Measurements from ENCODE around the gene DEDD2. TPM values are rescaled to one million over a fixed set of nuclear protein-coding genes. Genes with fewer than 3 reads are reported as not detected.

The DEDD2 gene
- total RNA-seq, 1 donor from 2014 or later = 30.2 TPM

DNA sequence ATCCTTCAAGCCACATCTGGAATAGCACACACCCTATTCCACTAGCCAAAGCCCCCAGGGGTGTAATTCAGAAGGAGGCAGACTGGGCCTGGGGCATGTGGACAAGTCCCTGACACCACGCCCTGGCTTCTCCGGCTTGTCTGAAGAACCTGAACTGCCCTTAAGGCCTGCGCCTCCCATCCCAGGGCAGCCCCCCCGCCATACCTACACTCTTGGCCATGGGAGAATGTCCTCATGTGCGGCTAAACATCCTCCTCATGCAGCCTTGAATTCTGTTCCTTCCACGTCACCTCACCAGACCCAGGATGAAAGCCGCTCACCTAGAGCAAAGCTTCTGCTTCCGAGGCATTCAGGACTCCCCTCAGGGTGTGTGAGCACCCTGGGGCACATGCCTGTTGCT, 60.9 kb downstream of the DEDD2 start:
- Histone ChIP-seq H3K9me3 (no peaks in the 10 kb centered on the region), H3K27me3 (no peaks in the 10 kb centered on the region), H3K36me3 (no peaks in the 10 kb centered on the region), H3K4me3 (no peak overlapping the region), H3K4me1 (no peaks in the 10 kb centered on the region), H3K27ac (no peak overlapping the region)
- intact Hi-C loops (cut with DNase I) = no loop called here
- TF ChIP-seq, protein P1, sequence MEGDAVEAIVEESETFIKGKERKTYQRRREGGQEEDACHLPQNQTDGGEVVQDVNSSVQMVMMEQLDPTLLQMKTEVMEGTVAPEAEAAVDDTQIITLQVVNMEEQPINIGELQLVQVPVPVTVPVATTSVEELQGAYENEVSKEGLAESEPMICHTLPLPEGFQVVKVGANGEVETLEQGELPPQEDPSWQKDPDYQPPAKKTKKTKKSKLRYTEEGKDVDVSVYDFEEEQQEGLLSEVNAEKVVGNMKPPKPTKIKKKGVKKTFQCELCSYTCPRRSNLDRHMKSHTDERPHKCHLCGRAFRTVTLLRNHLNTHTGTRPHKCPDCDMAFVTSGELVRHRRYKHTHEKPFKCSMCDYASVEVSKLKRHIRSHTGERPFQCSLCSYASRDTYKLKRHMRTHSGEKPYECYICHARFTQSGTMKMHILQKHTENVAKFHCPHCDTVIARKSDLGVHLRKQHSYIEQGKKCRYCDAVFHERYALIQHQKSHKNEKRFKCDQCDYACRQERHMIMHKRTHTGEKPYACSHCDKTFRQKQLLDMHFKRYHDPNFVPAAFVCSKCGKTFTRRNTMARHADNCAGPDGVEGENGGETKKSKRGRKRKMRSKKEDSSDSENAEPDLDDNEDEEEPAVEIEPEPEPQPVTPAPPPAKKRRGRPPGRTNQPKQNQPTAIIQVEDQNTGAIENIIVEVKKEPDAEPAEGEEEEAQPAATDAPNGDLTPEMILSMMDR (IDR thresholded peaks at IDR 0.05) = no peak
- DNase-seq (ENCODE audit: low spot score in 2 of 2) = no peak

DNA sequence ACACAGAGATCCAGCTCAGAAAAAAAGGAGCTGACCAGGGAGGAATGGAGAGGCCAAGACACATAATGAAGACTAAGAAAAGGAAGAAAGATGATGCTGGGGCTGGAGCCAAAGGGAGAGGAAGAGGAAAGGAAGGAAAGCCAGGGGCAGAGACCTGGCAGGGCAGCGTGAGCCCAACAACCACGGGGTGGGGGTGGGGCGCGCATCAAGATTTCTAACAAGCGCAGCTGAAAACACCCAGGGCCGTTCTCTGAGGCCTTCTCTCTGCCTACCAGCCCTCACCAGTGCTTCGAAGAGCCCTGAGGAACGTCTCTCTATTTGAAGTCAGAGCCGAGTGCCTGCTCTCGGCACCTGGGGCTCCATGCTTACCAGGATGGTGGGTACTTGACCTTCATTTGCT, 61.7 kb downstream of the DEDD2 start:
- H3K4me1 ChIP-seq = no peaks in the 10 kb centered on the region
- DNase-seq (ENCODE audit: low spot score in 2 of 2) = no peak
- TF ChIP-seq, protein P1 (IDR thresholded peaks at IDR 0.05) = no peak
- no peaks in the 10 kb centered on the region for H3K36me3 ChIP-seq
- no peak overlapping the region for H3K4me3 ChIP-seq
- intact Hi-C loops (cut with DNase I) = no loop called here
- H3K27ac ChIP-seq = no peak overlapping the region
- H3K9me3 ChIP-seq = no peaks in the 10 kb centered on the region
- H3K27me3 ChIP-seq = no peaks in the 10 kb centered on the region

DNA sequence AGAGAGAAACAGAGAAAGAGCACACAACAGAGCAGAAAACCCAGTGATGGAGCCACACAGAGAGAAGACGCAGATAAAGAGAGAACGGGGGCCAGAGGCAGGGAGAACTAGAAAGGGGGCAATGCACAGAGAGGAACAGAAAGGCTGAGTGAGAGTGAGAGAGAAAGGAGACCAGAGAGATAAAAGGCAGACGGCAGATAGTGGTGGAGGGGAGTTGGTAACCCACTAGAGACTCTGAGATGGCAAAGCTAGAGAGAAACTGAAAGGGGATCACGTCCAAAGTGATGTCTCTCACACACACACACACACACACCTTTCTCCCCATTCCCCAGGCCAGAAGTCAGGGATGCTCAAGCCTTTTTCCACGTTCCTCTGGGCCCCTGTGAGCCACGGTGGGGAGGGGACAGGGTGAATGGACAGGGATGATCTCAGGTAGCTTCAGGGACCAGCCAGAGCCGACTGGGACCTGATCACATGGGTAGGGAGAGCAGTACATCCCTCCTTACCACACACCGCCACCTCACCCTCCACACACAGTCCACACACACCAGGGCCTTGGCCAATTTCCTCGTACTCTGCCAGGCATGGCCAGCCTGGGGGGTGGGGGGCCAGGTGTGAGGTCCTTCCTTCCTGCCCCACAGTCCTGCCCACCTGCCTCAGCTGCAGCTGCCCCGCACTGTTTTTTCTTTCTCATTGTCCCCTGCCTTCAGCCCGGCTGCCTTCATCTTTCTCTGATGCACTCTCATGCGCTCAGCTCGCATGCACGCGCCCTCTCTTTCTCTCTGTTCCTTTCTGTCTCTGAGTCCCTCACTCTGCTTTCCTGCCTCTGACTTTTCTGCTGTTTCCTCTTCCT, 62.8 kb downstream of the DEDD2 start:
- DNase-seq (ENCODE audit: low spot score in 2 of 2) = no peak
- H3K27ac ChIP-seq = no peak overlapping the region
- H3K4me1 ChIP-seq = no peaks in the 10 kb centered on the region
- no peaks in the 10 kb centered on the region for H3K27me3 ChIP-seq
- no peaks in the 10 kb centered on the region for H3K36me3 ChIP-seq
- no peak overlapping the region for H3K4me3 ChIP-seq
- H3K9me3 ChIP-seq = no peaks in the 10 kb centered on the region
- TF ChIP-seq, protein P1 (IDR thresholded peaks at IDR 0.05) = no peak
- intact Hi-C loops (cut with DNase I) = no loop called here

DNA sequence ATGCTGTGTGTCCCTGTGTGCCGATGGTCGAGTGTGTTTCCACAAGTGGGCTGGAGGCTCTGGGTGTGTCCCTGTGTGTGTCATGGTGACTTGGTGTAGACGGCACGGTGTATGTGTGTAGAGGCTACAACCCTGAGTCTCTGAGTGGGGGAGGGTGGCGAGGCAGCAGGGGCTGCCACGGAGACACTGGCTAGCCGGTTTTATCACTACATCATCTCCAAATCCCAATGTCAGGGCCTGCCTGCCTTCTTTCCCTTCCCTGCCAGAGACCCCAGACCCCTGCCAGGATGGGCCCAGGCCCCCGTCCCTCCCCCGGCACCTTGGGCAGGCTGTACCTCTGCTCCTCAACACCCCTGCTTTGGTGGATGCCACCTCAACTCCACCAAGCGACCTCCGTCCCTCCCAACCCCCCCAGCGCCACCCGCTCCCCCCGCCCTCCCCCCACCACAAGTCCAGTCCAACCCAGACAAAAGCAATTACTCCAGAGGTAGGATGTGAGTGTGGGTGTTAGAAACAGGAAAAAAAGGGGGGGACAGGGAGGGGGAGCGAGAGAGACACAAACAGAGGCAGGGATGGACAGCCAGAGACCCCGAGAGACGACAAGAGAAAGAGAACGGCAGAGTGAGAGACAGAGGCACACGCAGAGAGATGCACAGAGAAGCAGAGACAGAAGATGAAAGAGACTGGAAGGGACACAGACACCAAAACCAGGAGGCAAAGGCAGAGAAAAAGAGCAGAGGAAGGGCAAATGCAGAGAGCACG, 63.6 kb downstream of the DEDD2 start:
- no peak for DNase-seq (ENCODE audit: low spot score in 2 of 2)
- Histone ChIP-seq H3K4me3 (no peak overlapping the region), H3K27ac (no peak overlapping the region), H3K27me3 (no peaks in the 10 kb centered on the region), H3K9me3 (no peaks in the 10 kb centered on the region), H3K4me1 (no peaks in the 10 kb centered on the region), H3K36me3 (no peaks in the 10 kb centered on the region)
- TF ChIP-seq, protein P1 (IDR thresholded peaks at IDR 0.05) = no peak
- intact Hi-C loops (cut with DNase I) = no loop called here

DNA sequence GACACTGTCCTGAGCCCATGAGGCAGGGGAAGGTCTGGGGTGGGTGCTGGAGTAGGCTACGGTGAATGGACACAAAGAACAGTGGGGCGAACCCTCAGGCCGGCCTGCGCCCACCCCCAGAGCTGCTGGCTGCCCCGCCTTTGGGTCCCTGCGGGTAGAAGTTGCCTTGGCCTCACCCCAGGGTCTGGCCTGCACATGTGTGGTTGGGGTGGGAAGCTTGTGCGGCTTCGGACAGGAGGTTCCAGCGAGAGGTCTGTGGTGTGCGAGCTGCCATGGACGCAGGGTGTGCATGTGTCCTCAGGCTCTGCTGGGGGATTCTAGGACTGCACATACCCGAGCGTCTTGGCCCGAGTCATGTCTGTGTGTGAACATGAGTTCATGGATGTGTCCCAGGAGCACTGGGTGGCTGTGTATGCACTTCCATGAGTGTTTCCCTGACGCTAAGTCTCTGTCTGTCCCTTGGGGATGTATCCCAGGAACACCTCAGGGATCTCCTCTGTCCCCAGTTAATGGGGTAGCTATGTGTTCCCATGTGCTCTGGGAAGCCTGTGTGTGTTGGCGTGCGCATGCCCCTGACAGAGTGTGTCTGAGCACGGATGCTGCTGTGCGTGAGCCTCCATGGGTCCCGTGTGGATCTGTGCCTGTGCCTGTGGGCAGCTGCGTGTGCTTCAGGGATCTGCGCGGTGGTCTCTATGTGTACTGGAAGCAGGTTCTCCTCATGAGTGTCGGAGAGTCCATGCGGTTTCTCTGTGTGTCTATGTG, 64.4 kb downstream of the DEDD2 start:
- H3K27ac ChIP-seq = no peak overlapping the region
- H3K4me1 ChIP-seq = no peaks in the 10 kb centered on the region

More for the DNA sequence above, 64.4 kb downstream of the DEDD2 start:
- no peaks in the 10 kb centered on the region for H3K9me3 ChIP-seq
- no peaks in the 10 kb centered on the region for H3K36me3 ChIP-seq
- DNase-seq (ENCODE audit: low spot score in 2 of 2) = no peak
- no peaks in the 10 kb centered on the region for H3K27me3 ChIP-seq
- H3K4me3 ChIP-seq = no peak overlapping the region
- intact Hi-C loops (cut with DNase I) = no loop called here
- TF ChIP-seq, protein P1 (IDR thresholded peaks at IDR 0.05) = no peak

Data from ascending aorta (tissue), 2 donors.